ENCODE results near the gene TMEM131.

Gene TMEM131

GRCh38 chr2:97819754-97820153 is 176.0 kb downstream of the TMEM131 start:
- H3K4me3 ChIP-seq (ENCODE audit: low read depth, low read length): no peak overlapping the region

GRCh38 chr2:97816411-97816810 is 179.3 kb downstream of the TMEM131 start:
- H3K4me3 ChIP-seq (ENCODE audit: low read depth, low read length): no peak overlapping the region
- no peak for TF ChIP-seq CTCF (IDR thresholded peaks at IDR 0.05; ENCODE audit: borderline replicate concordance, insufficient read depth, low read depth, low read length)

More at GRCh38 chr2:97819754-97820153, 176.0 kb downstream of the TMEM131 start:
- no peak for TF ChIP-seq CTCF (IDR thresholded peaks at IDR 0.05; ENCODE audit: borderline replicate concordance, insufficient read depth, low read depth, low read length)

GRCh38 chr2:97812931-97813330 is 182.8 kb downstream of the TMEM131 start:
- H3K4me3 ChIP-seq (ENCODE audit: low read depth, low read length): no peak overlapping the region
- TF ChIP-seq CTCF (IDR thresholded peaks at IDR 0.05; ENCODE audit: borderline replicate concordance, insufficient read depth, low read depth, low read length): no peak

GRCh38 chr2:97808816-97809215 is 186.9 kb downstream of the TMEM131 start:
- H3K4me3 ChIP-seq (ENCODE audit: low read depth, low read length): no peak overlapping the region
- TF ChIP-seq CTCF (IDR thresholded peaks at IDR 0.05; ENCODE audit: borderline replicate concordance, insufficient read depth, low read depth, low read length): no peak

GRCh38 chr2:97806738-97807618 is 188.8 kb downstream of the TMEM131 start:
- no peak overlapping the region for H3K4me3 ChIP-seq (ENCODE audit: low read depth, low read length)
- TF ChIP-seq CTCF (IDR thresholded peaks at IDR 0.05; ENCODE audit: borderline replicate concordance, insufficient read depth, low read depth, low read length): peak; percentile 94

GRCh38 chr2:97805776-97806175 is 190.0 kb downstream of the TMEM131 start:
- H3K4me3 ChIP-seq (ENCODE audit: low read depth, low read length): no peak overlapping the region
- TF ChIP-seq CTCF (IDR thresholded peaks at IDR 0.05; ENCODE audit: borderline replicate concordance, insufficient read depth, low read depth, low read length): no peak

- TF ChIP-seq CTCF (IDR thresholded peaks at IDR 0.05; ENCODE audit: borderline replicate concordance, insufficient read depth, low read depth, low read length): no peak
- H3K4me3 ChIP-seq (ENCODE audit: low read depth, low read length): no peak overlapping the region
Measured at GRCh38 chr2:97801028-97801427, 194.7 kb downstream of the TMEM131 start.
